ENCODE results near the gene PAFAH1B2.

DNA sequence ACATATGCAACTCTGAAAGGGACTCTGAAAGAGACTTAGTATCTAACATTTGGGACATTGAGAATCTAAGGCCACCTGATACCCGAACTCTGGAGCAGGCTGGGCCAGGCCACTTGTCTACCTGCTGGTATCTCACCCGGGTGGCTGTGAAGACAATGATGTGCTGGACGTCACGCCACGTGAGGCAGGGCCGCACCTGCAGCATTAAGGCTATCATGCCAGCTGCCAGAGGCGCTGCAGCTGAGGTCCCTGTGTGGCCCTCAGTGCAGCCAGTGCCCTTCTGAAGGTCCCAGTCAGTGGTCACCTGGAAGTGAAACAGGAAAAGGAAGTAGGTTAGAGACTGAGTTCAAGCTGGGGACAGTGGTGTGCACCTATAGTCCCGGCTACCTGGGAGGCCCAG lies 75.4 kb downstream of the PAFAH1B2 start:
- TF ChIP-seq POLR2A (IDR thresholded peaks at IDR 0.05): no peak
- TF ChIP-seq CTCF (IDR thresholded peaks at IDR 0.05): no peak

Measured in esophagus squamous epithelium (tissue), 4 donors.